Neural progenitor cell (in vitro differentiated cells): ENCODE results near the gene ZNF212. TPM values are rescaled to one million over a fixed set of nuclear protein-coding genes. Genes with fewer than 3 reads are reported as not detected.
"Not testable (repeated sequence)": the region's sequence is repeated elsewhere in the genome, so short reads cannot be mapped to it uniquely, and the experiment has no call there.

Source experiments
- DNase-seq: peaks from one replicate; pipeline ENCODE4 v3.0.0-alpha.2; 2016; ENCODE audit warnings: low spot score
- H2AFZ ChIP-seq: fragments of 200-600 bp; sonication (generic); replicated peaks from 2 replicates; pipeline ENCODE4 v1.6.1; 2016; ENCODE audit warnings: antibody characterized with exemption
- H3F3A ChIP-seq: fragments of 200-600 bp; sonication (generic); 2 replicates; pipeline ENCODE4 v1.6.1; 2016; ENCODE audit warnings: antibody characterized with exemption, low read depth
- H3K27ac ChIP-seq: fragments of 200-600 bp; sonication (generic); 2 replicates; pipeline ENCODE4 v1.5.1; 2016; ENCODE audit warnings: mild to moderate bottlenecking
- H3K27me3 ChIP-seq: fragments of 200-600 bp; sonication (generic); 2 replicates; pipeline ENCODE4 v1.6.1; 2016; ENCODE audit warnings: mild to moderate bottlenecking, moderate library complexity
- H3K36me3 ChIP-seq: fragments of 200-600 bp; sonication (generic); 2 replicates; pipeline ENCODE4 v1.5.1; 2016
- H3K4me1 ChIP-seq: fragments of 200-600 bp; sonication (generic); 2 replicates; pipeline ENCODE4 v1.6.1; 2016; ENCODE audit warnings: mixed run types
- H3K4me2 ChIP-seq: fragments of 200-600 bp; sonication (generic); 2 replicates; pipeline ENCODE4 v1.6.1; 2016
- H3K4me3 ChIP-seq: fragments of 200-600 bp; sonication (generic); 2 replicates; pipeline ENCODE4 v1.5.1; 2016
- H3K79me2 ChIP-seq: fragments of 200-600 bp; sonication (generic); 2 replicates; pipeline ENCODE4 v1.6.1; 2016; ENCODE audit warnings: low read depth
- H3K9ac ChIP-seq: fragments of 200-600 bp; sonication (generic); 2 replicates; pipeline ENCODE4 v1.6.1; 2016
- H3K9me3 ChIP-seq: fragments of 200-600 bp; sonication (generic); 2 replicates; pipeline ENCODE4 v1.5.1; 2016; ENCODE audit warnings: low read depth
- H4K20me1 ChIP-seq: fragments of 200-600 bp; sonication (generic); 2 replicates; pipeline ENCODE4 v1.6.1; 2016; ENCODE audit warnings: low read depth
- H3K27ac Mint-ChIP-seq: 3 replicates; pipeline ENCODE4 v1.8.0; 2021; ENCODE audit warnings: mixed read lengths
- H3K27me3 Mint-ChIP-seq: 2 replicates; pipeline ENCODE4 v1.8.0; 2022; ENCODE audit warnings: low read depth, mild to moderate bottlenecking, inconsistent platforms, moderate library complexity, mixed read lengths; ENCODE audit not compliant: insufficient read depth
- H3K36me3 Mint-ChIP-seq: 3 replicates; pipeline ENCODE4 v1.8.0; 2021; ENCODE audit warnings: mixed read lengths
- H3K4me1 Mint-ChIP-seq: 3 replicates; pipeline ENCODE4 v1.8.0; 2021; ENCODE audit warnings: mixed read lengths
- H3K4me3 Mint-ChIP-seq: 3 replicates; pipeline ENCODE4 v1.8.0; 2021; ENCODE audit warnings: mild to moderate bottlenecking, moderate library complexity, mixed read lengths
- H3K9me3 Mint-ChIP-seq: 3 replicates; pipeline ENCODE4 v1.8.0; 2020; ENCODE audit warnings: mixed read lengths
- EZH2 ChIP-seq: fragments of 200-600 bp; sonication (generic); IDR thresholded peaks from 2 replicates; pipeline ENCODE4 v1.6.1; 2017; ENCODE audit warnings: antibody characterized with exemption, mild to moderate bottlenecking, moderate library complexity
- EZH2phosphoT487 ChIP-seq: fragments of 200-600 bp; sonication (generic); IDR thresholded peaks from 2 replicates; pipeline ENCODE4 v1.6.1; 2017; ENCODE audit warnings: antibody characterized with exemption
- total RNA-seq: library from RNA; depleted of rRNA; stranded (reverse); fragments of >200 nt; gene quantifications from 2 replicates; pipeline ENCODE4 v1.2.3, GENCODE V29; 2015; ENCODE audit warnings: low replicate concordance
- TF ChIP-seq, protein P1 (sequence below): fragments of 200-600 bp; sonication (generic); IDR thresholded peaks from 2 replicates; pipeline ENCODE4 v1.5.1; 2017; ENCODE audit warnings: antibody characterized with exemption, mild to moderate bottlenecking

ZNF212 gene
- total RNA-seq, 1 donor from 2014 or later = 11.2 TPM

DNA sequence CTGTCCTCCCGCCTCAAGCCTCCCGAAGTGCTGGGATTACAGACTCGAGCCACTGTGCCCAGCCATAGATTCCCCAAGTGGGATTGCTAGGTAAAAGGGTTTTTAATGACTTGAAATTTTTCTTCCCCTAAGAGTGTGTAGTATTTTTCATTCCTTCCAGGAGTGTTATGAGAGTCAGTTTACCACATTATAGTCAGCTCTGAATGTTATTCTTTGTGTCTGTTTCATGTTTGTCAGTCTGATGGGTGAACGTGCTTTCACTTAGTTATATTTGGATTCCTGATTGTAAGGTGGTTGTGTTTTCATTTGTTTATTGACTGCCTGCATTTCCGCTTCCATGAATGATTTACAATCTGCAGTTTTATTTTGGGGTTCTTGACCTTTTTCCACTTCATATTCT lies 6.3 kb downstream of the ZNF212 start:
- Histone ChIP-seq H3K36me3 (no peaks in the 10 kb centered on the region), H3F3A (no peaks in the 10 kb centered on the region), H4K20me1 (peaks cover 48% of the 10 kb centered on the region), H3K27ac (no peak overlapping the region), H3K79me2 (peaks cover 90% of the 10 kb centered on the region), H2AFZ (no peak overlapping the region), H3K4me3 (no peak overlapping the region), H3K4me2 (no peak overlapping the region), H3K4me1 (peaks cover 3% of the 10 kb centered on the region), H3K9me3 (no peaks in the 10 kb centered on the region), H3K27me3 (no peaks in the 10 kb centered on the region), H3K9ac (no peak overlapping the region)
- Mint-ChIP-seq H3K27ac (no peak overlapping the region), H3K4me1 (peaks cover 4% of the 10 kb centered on the region), H3K36me3 (peaks cover 15% of the 10 kb centered on the region), H3K4me3 (no peak overlapping the region), H3K27me3 (peaks cover 4% of the 10 kb centered on the region), H3K9me3 (peaks cover 12% of the 10 kb centered on the region)
- no peak for TF ChIP-seq EZH2phosphoT487
- TF ChIP-seq, protein P1, sequence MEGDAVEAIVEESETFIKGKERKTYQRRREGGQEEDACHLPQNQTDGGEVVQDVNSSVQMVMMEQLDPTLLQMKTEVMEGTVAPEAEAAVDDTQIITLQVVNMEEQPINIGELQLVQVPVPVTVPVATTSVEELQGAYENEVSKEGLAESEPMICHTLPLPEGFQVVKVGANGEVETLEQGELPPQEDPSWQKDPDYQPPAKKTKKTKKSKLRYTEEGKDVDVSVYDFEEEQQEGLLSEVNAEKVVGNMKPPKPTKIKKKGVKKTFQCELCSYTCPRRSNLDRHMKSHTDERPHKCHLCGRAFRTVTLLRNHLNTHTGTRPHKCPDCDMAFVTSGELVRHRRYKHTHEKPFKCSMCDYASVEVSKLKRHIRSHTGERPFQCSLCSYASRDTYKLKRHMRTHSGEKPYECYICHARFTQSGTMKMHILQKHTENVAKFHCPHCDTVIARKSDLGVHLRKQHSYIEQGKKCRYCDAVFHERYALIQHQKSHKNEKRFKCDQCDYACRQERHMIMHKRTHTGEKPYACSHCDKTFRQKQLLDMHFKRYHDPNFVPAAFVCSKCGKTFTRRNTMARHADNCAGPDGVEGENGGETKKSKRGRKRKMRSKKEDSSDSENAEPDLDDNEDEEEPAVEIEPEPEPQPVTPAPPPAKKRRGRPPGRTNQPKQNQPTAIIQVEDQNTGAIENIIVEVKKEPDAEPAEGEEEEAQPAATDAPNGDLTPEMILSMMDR = no peak
- TF ChIP-seq EZH2 = no peak
- DNase-seq = no peak

DNA sequence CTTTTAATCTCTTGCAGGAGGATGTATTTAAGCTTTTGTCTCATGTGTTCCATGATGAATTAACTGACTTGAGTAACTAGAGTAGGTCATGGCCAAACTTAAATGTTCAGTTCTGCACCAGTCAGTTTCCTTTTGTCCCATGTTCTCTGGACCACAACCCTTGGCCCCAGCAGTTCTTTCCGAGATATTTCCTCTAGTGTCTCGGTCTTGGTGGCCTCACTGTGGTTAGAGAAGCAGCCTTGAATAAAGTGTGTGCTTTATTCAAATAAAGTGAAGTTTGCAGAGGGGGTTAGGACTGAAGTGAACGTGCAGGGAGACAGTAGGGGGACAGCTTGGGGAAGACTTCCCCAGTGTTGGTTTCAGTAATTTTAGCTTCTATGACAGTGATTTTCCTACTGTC lies 9.3 kb downstream of the ZNF212 start:
- H3K9ac ChIP-seq = no peak overlapping the region
- no peaks in the 10 kb centered on the region for H3K9me3 ChIP-seq
- H3K27ac ChIP-seq = no peak overlapping the region
- no peak overlapping the region for H2AFZ ChIP-seq
- peaks cover 44% of the 10 kb centered on the region for H4K20me1 ChIP-seq
- H3K36me3 ChIP-seq = no peaks in the 10 kb centered on the region
- TF ChIP-seq EZH2phosphoT487 (no peak), EZH2 (no peak)
- TF ChIP-seq, protein P1 = no peak
- H3K4me3 ChIP-seq = no peak overlapping the region
- no peak overlapping the region for H3K4me3 Mint-ChIP-seq
- H3K4me1 Mint-ChIP-seq = no peaks in the 10 kb centered on the region
- peaks cover 4% of the 10 kb centered on the region for H3K27me3 Mint-ChIP-seq
- peaks cover 6% of the 10 kb centered on the region for H3K36me3 Mint-ChIP-seq
- no peak overlapping the region for H3K27ac Mint-ChIP-seq
- H3K4me1 ChIP-seq = no peaks in the 10 kb centered on the region
- H3K79me2 ChIP-seq = peaks cover 60% of the 10 kb centered on the region
- H3K4me2 ChIP-seq = no peak overlapping the region
- H3F3A ChIP-seq = no peaks in the 10 kb centered on the region
- no peaks in the 10 kb centered on the region for H3K27me3 ChIP-seq
- no peak for DNase-seq
- peaks cover 3% of the 10 kb centered on the region for H3K9me3 Mint-ChIP-seq

- H3F3A ChIP-seq, H3K36me3 ChIP-seq, H3K27me3 Mint-ChIP-seq, DNase-seq, H3K27me3 ChIP-seq, H3K4me3 Mint-ChIP-seq, H3K9me3 Mint-ChIP-seq, H3K4me1 ChIP-seq, H3K4me1 Mint-ChIP-seq, H2AFZ ChIP-seq, H3K9me3 ChIP-seq, H3K27ac ChIP-seq, H3K4me3 ChIP-seq, H3K27ac Mint-ChIP-seq, H3K9ac ChIP-seq, H3K4me2 ChIP-seq: not testable (repeated sequence)
- Histone ChIP-seq H3K79me2 (peaks cover 46% of the 10 kb centered on the region), H4K20me1 (peaks cover 38% of the 10 kb centered on the region)
- peaks cover 10% of the 10 kb centered on the region for H3K36me3 Mint-ChIP-seq
Measured at GRCh38 chr7:149250151-149250550, 10.7 kb downstream of the ZNF212 start.

- H3K79me2 ChIP-seq = peaks cover 32% of the 10 kb centered on the region
- H4K20me1 ChIP-seq = peaks cover 28% of the 10 kb centered on the region
- not testable (repeated sequence) for H3F3A ChIP-seq, H3K27me3 Mint-ChIP-seq, H3K27ac Mint-ChIP-seq, H2AFZ ChIP-seq, H3K4me1 Mint-ChIP-seq, H3K4me1 ChIP-seq, DNase-seq, H3K36me3 Mint-ChIP-seq, H3K27me3 ChIP-seq, H3K9me3 ChIP-seq, H3K4me2 ChIP-seq, H3K27ac ChIP-seq, H3K4me3 ChIP-seq, H3K4me3 Mint-ChIP-seq, H3K36me3 ChIP-seq, H3K9ac ChIP-seq, H3K9me3 Mint-ChIP-seq
Measured at GRCh38 chr7:149251518-149251917, 12.1 kb downstream of the ZNF212 start.
